CD14-positive monocyte (primary cell): ENCODE data around the gene LIMA1. TPM values are rescaled to one million over a fixed set of nuclear protein-coding genes. Genes with fewer than 3 reads are reported as not detected.
A peak's percentile ranks its signal among the peaks of the same experiment; 100 is the strongest.

Source experiments
- DNase-seq, 3 donors: peaks; one replicate each; pipeline ENCODE4 v3.0.0-alpha.2; 2011 to 2022
- H2AFZ ChIP-seq: 2 replicates; pipeline ENCODE4 v1.6.0; 2012; ENCODE audit warnings: mild to moderate bottlenecking, low read depth, low read length, inconsistent platforms; ENCODE audit not compliant: insufficient read depth, poor library complexity, severe bottlenecking
- H3K27ac ChIP-seq, 2 donors: 1 replicate in 1 of 2; 2 replicates in 1 of 2; pipeline ENCODE4 v1.5.1; 2012 to 2013; ENCODE audit warnings: low read length in 2 of 2, control low read depth in 1 of 2, inconsistent platforms in 1 of 2, low read depth in 1 of 2, mild to moderate bottlenecking in 1 of 2
- H3K27me3 ChIP-seq, 2 donors: one replicate each; pipeline versions ENCODE4 v1.6.0 to v1.6.1; 2011 to 2013; ENCODE audit warnings: low read length in 2 of 2; ENCODE audit not compliant: control insufficient read depth in 2 of 2, insufficient read depth in 2 of 2
- H3K36me3 ChIP-seq, 2 donors: replicated peaks in 1 of 2; 1 replicate in 1 of 2; 2 replicates in 1 of 2; pipeline versions ENCODE4 v1.5.1 to v1.6.1; 2012 to 2013; ENCODE audit warnings: low read length in 2 of 2, control low read depth in 1 of 2, inconsistent platforms in 1 of 2, mild to moderate bottlenecking in 1 of 2; ENCODE audit not compliant: insufficient read depth in 2 of 2, control insufficient read depth in 1 of 2
- H3K4me1 ChIP-seq, 2 donors: 1 replicate in 1 of 2; 2 replicates in 1 of 2; pipeline versions ENCODE4 v1.5.1 to v1.6.1; 2012 to 2013; ENCODE audit warnings: low read length in 2 of 2, control low read depth in 1 of 2, inconsistent platforms in 1 of 2, mild to moderate bottlenecking in 1 of 2, moderate library complexity in 1 of 2; ENCODE audit not compliant: insufficient read depth in 2 of 2, control insufficient read depth in 1 of 2
- H3K4me2 ChIP-seq: replicated peaks from 2 replicates; pipeline ENCODE3; 2012; ENCODE audit warnings: low read length, moderate library complexity, mild to moderate bottlenecking; ENCODE audit not compliant: poor library complexity, severe bottlenecking; ENCODE audit errors: extremely low read depth
- H3K4me3 ChIP-seq, 3 experiments: fragments of 200-600 bp in 1 of 3; sonication (generic) in 1 of 3; replicated peaks in 1 of 3; 1 replicate in 2 of 3; 2 replicates in 1 of 3; pipeline ENCODE4 v1.5.1; 2011 to 2013; ENCODE audit warnings: low read length in 3 of 3, mild to moderate bottlenecking in 3 of 3, control low read depth in 2 of 3, low read depth in 2 of 3, inconsistent platforms in 1 of 3, moderate library complexity in 1 of 3
- H3K79me2 ChIP-seq: 2 replicates; pipeline ENCODE4 v1.6.0; 2012; ENCODE audit warnings: mild to moderate bottlenecking, control low read depth, inconsistent platforms, low read length, moderate library complexity; ENCODE audit not compliant: insufficient read depth
- H3K9ac ChIP-seq: 2 replicates; pipeline ENCODE4 v1.6.0; 2017; ENCODE audit warnings: low read length, mild to moderate bottlenecking; ENCODE audit not compliant: insufficient read depth, poor library complexity, severe bottlenecking
- H3K9me3 ChIP-seq, 2 donors: replicated peaks in 1 of 2; 1 replicate in 1 of 2; 2 replicates in 1 of 2; pipeline versions ENCODE4 v1.5.1 to v1.6.1; 2012 to 2013; ENCODE audit warnings: low read length in 2 of 2, control low read depth in 1 of 2; ENCODE audit not compliant: control insufficient read depth in 1 of 2, insufficient read depth in 1 of 2
- H4K20me1 ChIP-seq: 2 replicates; pipeline ENCODE4 v1.6.0; 2012; ENCODE audit warnings: mild to moderate bottlenecking, low read length, control low read depth, moderate library complexity; ENCODE audit not compliant: insufficient read depth
- H3K27ac Mint-ChIP-seq, 7 donors: one replicate each; pipeline ENCODE4 v1.8.0; 2020; ENCODE audit warnings: mild to moderate bottlenecking in 7 of 7, mixed read lengths in 7 of 7, moderate library complexity in 6 of 7, inconsistent platforms in 2 of 7
- H3K27me3 Mint-ChIP-seq, 3 donors: one replicate each; pipeline ENCODE4 v1.8.0; 2021 to 2022; ENCODE audit warnings: low read depth in 3 of 3, mild to moderate bottlenecking in 3 of 3, mixed read lengths in 3 of 3, moderate library complexity in 3 of 3, inconsistent platforms in 1 of 3
- H3K36me3 Mint-ChIP-seq, 2 donors: one replicate each; pipeline ENCODE4 v1.8.0; 2020; ENCODE audit warnings: mixed read lengths in 2 of 2, inconsistent platforms in 1 of 2, mild to moderate bottlenecking in 1 of 2
- H3K4me1 Mint-ChIP-seq: one replicate; pipeline ENCODE4 v1.8.0; 2020; ENCODE audit warnings: mild to moderate bottlenecking, mixed read lengths
- H3K4me3 Mint-ChIP-seq, 2 donors: one replicate each; pipeline ENCODE4 v1.8.0; 2020; ENCODE audit warnings: mild to moderate bottlenecking in 2 of 2, mixed read lengths in 2 of 2, moderate library complexity in 1 of 2
- H3K9me3 Mint-ChIP-seq, 7 donors: one replicate each; pipeline ENCODE4 v1.8.0; 2020 to 2022; ENCODE audit warnings: mixed read lengths in 7 of 7, mild to moderate bottlenecking in 6 of 7, moderate library complexity in 6 of 7, inconsistent platforms in 2 of 7
- WGBS: methylation state at CpG from one replicate; pipeline ENCODE4 v1.1.5; 2013; ENCODE audit warnings: missing lambda C conversion rate; ENCODE audit not compliant: insufficient coverage; 5-methylcytosine and 5-hydroxymethylcytosine counted together
- intact Hi-C, 2 donors: fragments of 100-400 bp; cut with micrococcal nuclease; formaldehyde crosslinking; loops; one replicate each; pipeline versions ENCODE4 v1.15.0 to v1.15.1; 2023
- polyA plus RNA-seq, 3 donors: library from polyadenylated mRNA; depleted of rRNA in 1 of 3; unstranded in 2 of 3; stranded (reverse) in 1 of 3; fragments of 300-500 nt in 2 of 3; fragments of >200 nt in 1 of 3; fragmentation: Illumina TruSeq in 2 of 3; gene quantifications; 1 replicate in 2 of 3; 2 replicates in 1 of 3; pipeline ENCODE4 v1.2.3, GENCODE V29; 2012 to 2021
- TF ChIP-seq, protein P1 (sequence below): fragments of 200-600 bp; IDR thresholded peaks from one replicate; pipeline ENCODE4 v1.8.0; 2022; ENCODE audit warnings: antibody characterized with exemption, mild to moderate bottlenecking

The LIMA1 gene
- polyA plus RNA-seq, 3 donors: 0.24 to 0.62 (median 0.51) TPM

GRCh38 chr12:50190859-50191258, 92.5 kb downstream of the LIMA1 start:
- Histone ChIP-seq H3K9me3 (no peaks in the 10 kb centered on the region), H3K36me3 (no peaks in the 10 kb centered on the region), H3K27ac (no peak overlapping the region), H3K4me3 (no peak overlapping the region), H3K9ac (no peak overlapping the region), H2AFZ (no peak overlapping the region), H4K20me1 (no peaks in the 10 kb centered on the region), H3K4me2 (no peak overlapping the region), H3K4me1 (no peaks in the 10 kb centered on the region), H3K79me2 (no peaks in the 10 kb centered on the region), H3K27me3 (no peaks in the 10 kb centered on the region)
- TF ChIP-seq, protein P1, sequence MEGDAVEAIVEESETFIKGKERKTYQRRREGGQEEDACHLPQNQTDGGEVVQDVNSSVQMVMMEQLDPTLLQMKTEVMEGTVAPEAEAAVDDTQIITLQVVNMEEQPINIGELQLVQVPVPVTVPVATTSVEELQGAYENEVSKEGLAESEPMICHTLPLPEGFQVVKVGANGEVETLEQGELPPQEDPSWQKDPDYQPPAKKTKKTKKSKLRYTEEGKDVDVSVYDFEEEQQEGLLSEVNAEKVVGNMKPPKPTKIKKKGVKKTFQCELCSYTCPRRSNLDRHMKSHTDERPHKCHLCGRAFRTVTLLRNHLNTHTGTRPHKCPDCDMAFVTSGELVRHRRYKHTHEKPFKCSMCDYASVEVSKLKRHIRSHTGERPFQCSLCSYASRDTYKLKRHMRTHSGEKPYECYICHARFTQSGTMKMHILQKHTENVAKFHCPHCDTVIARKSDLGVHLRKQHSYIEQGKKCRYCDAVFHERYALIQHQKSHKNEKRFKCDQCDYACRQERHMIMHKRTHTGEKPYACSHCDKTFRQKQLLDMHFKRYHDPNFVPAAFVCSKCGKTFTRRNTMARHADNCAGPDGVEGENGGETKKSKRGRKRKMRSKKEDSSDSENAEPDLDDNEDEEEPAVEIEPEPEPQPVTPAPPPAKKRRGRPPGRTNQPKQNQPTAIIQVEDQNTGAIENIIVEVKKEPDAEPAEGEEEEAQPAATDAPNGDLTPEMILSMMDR: no peak
- Mint-ChIP-seq H3K4me3 (no peak overlapping the region), H3K27ac (no peak overlapping the region), H3K4me1 (no peaks in the 10 kb centered on the region), H3K27me3 (peaks cover 0 to 1% (median 0%) of the 10 kb centered on the region in 3 donors), H3K36me3 (peaks cover 4 to 6% of the 10 kb centered on the region in 2 donors), H3K9me3 (no peaks in the 10 kb centered on the region)
- intact Hi-C loops: no loop called here
- DNase-seq: no peak
- 100% methylated on average over 1 of the region's 1 CpG for WGBS

- no peaks in the 10 kb centered on the region for H3K4me1 Mint-ChIP-seq
- no peaks in the 10 kb centered on the region for H3K9me3 ChIP-seq
- H3K36me3 ChIP-seq: no peaks in the 10 kb centered on the region
- peaks cover 0 to 2% (median 0%) of the 10 kb centered on the region in 7 donors for H3K9me3 Mint-ChIP-seq
- no peak overlapping the region for H3K4me3 ChIP-seq
- peaks cover 0 to 1% (median 0%) of the 10 kb centered on the region in 3 donors for H3K27me3 Mint-ChIP-seq
- H3K27ac ChIP-seq: no peak overlapping the region
- no peaks in the 10 kb centered on the region for H4K20me1 ChIP-seq
- H3K79me2 ChIP-seq: no peaks in the 10 kb centered on the region
- no peak overlapping the region for H3K4me3 Mint-ChIP-seq
- TF ChIP-seq, protein P1: no peak
- H3K9ac ChIP-seq: no peak overlapping the region
- H2AFZ ChIP-seq: no peak overlapping the region
- no peak overlapping the region for H3K4me2 ChIP-seq
- intact Hi-C loops: no loop called here
- H3K36me3 Mint-ChIP-seq: peaks cover 3 to 4% of the 10 kb centered on the region in 2 donors
- no peak for DNase-seq
- WGBS: 95% methylated on average over 4 of the region's 5 CpGs
- H3K27me3 ChIP-seq: no peaks in the 10 kb centered on the region
- peak overlapping the region in 3 of 7 donors; percentile 41 to 61 (median 42) for H3K27ac Mint-ChIP-seq
- H3K4me1 ChIP-seq: no peaks in the 10 kb centered on the region
These were observed 94.3 kb downstream of the LIMA1 start for GRCh38 chr12:50188875-50189575.
